Measurements from ENCODE around the gene DMRTC2.

DMRTC2 gene

GRCh38 chr19:41844601-41845000 is 241 bp upstream of the DMRTC2 start, which contains the start of gene LYPD4:
TSS of gene LYPD4 (minus strand) at chr19:41844683. CDS start at chr19:41839285, 5,398 bp downstream.
- no peak within 1 kb of the TSS for H3K4me3 ChIP-seq (ENCODE audit: low read depth in 1 of 5, low read length in 5 of 5)
- peaks cover 0 to 11% (median 3%) of the 10 kb centered on the region in 5 donors for H3K27me3 ChIP-seq (ENCODE audit: control insufficient read depth in 5 of 5, insufficient read depth in 4 of 5, low read length in 5 of 5)
- no peaks in the 10 kb centered on the region for H3K9me3 ChIP-seq (ENCODE audit: control insufficient read depth in 5 of 5, low read length in 5 of 5)
- no peaks in the 10 kb centered on the region for H3K36me3 ChIP-seq (ENCODE audit: control insufficient read depth in 5 of 5, insufficient read depth in 5 of 5, low read length in 5 of 5)
- no peaks in the 10 kb centered on the region for H3K4me1 ChIP-seq (ENCODE audit: control insufficient read depth in 5 of 5, insufficient read depth in 5 of 5, low read length in 5 of 5)
- H3K27ac ChIP-seq (ENCODE audit: low read depth, low read length) = no peak within 1 kb of the TSS
- H3K9ac ChIP-seq (ENCODE audit: low read length in 5 of 5) = no peak within 1 kb of the TSS

- H3K9ac ChIP-seq (ENCODE audit: low read length in 5 of 5) = no peak overlapping the region
- no peaks in the 10 kb centered on the region for H3K9me3 ChIP-seq (ENCODE audit: control insufficient read depth in 5 of 5, low read length in 5 of 5)
- no peaks in the 10 kb centered on the region for H3K36me3 ChIP-seq (ENCODE audit: control insufficient read depth in 5 of 5, insufficient read depth in 5 of 5, low read length in 5 of 5)
- no peaks in the 10 kb centered on the region for H3K4me1 ChIP-seq (ENCODE audit: control insufficient read depth in 5 of 5, insufficient read depth in 5 of 5, low read length in 5 of 5)
- no peak overlapping the region for H3K27ac ChIP-seq (ENCODE audit: low read depth, low read length)
- H3K27me3 ChIP-seq (ENCODE audit: control insufficient read depth in 5 of 5, insufficient read depth in 4 of 5, low read length in 5 of 5) = peaks cover 0 to 9% (median 3%) of the 10 kb centered on the region in 5 donors
- H3K4me3 ChIP-seq (ENCODE audit: low read depth in 1 of 5, low read length in 5 of 5) = no peak overlapping the region
These were observed 279 bp downstream of the DMRTC2 start for GRCh38 chr19:41845051-41845590.

GRCh38 chr19:41847351-41848105 is 2.7 kb downstream of the DMRTC2 start:
- peaks cover 0 to 9% (median 5%) of the 10 kb centered on the region in 5 donors for H3K27me3 ChIP-seq (ENCODE audit: control insufficient read depth in 5 of 5, insufficient read depth in 4 of 5, low read length in 5 of 5)
- no peaks in the 10 kb centered on the region for H3K9me3 ChIP-seq (ENCODE audit: control insufficient read depth in 5 of 5, low read length in 5 of 5)
- H3K4me3 ChIP-seq (ENCODE audit: low read depth in 1 of 5, low read length in 5 of 5) = no peak overlapping the region
- H3K4me1 ChIP-seq (ENCODE audit: control insufficient read depth in 5 of 5, insufficient read depth in 5 of 5, low read length in 5 of 5) = no peaks in the 10 kb centered on the region
- no peak overlapping the region for H3K9ac ChIP-seq (ENCODE audit: low read length in 5 of 5)
- no peak overlapping the region for H3K27ac ChIP-seq (ENCODE audit: low read depth, low read length)
- no peaks in the 10 kb centered on the region for H3K36me3 ChIP-seq (ENCODE audit: control insufficient read depth in 5 of 5, insufficient read depth in 5 of 5, low read length in 5 of 5)

- H3K9ac ChIP-seq (ENCODE audit: low read length in 5 of 5) = no peak overlapping the region
- H3K27me3 ChIP-seq (ENCODE audit: control insufficient read depth in 5 of 5, insufficient read depth in 4 of 5, low read length in 5 of 5) = peaks cover 0 to 9% (median 5%) of the 10 kb centered on the region in 5 donors
- H3K36me3 ChIP-seq (ENCODE audit: control insufficient read depth in 5 of 5, insufficient read depth in 5 of 5, low read length in 5 of 5) = no peaks in the 10 kb centered on the region
- H3K27ac ChIP-seq (ENCODE audit: low read depth, low read length) = no peak overlapping the region
- no peak overlapping the region for H3K4me3 ChIP-seq (ENCODE audit: low read depth in 1 of 5, low read length in 5 of 5)
- H3K4me1 ChIP-seq (ENCODE audit: control insufficient read depth in 5 of 5, insufficient read depth in 5 of 5, low read length in 5 of 5) = no peaks in the 10 kb centered on the region
- no peaks in the 10 kb centered on the region for H3K9me3 ChIP-seq (ENCODE audit: control insufficient read depth in 5 of 5, low read length in 5 of 5)
These were observed 3.8 kb downstream of the DMRTC2 start for GRCh38 chr19:41848666-41849065.

DNA sequence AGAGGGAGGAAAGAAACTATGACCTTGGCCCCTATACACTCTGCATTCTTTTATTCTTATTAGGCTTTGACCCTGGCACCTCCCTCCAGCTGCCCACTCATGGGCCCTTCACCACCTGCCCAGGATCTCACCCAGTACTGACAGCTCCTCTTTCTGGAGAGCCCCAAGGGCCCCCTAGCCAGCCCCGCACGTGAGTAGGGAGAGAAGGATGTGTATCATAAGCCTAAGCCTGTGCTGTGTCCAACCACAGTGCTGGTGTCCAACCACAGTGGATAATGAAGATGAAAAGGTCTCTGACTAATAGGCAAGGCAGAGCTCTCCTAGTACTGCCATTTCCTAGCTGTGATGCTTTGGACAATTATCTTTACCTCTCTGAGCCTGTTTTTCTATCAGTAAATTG is 4.2 kb downstream of the DMRTC2 start:
- Histone ChIP-seq H3K9ac (ENCODE audit: low read length in 5 of 5) (no peak overlapping the region), H3K9me3 (ENCODE audit: control insufficient read depth in 5 of 5, low read length in 5 of 5) (no peaks in the 10 kb centered on the region), H3K36me3 (ENCODE audit: control insufficient read depth in 5 of 5, insufficient read depth in 5 of 5, low read length in 5 of 5) (no peaks in the 10 kb centered on the region), H3K4me3 (ENCODE audit: low read depth in 1 of 5, low read length in 5 of 5) (no peak overlapping the region), H3K4me1 (ENCODE audit: control insufficient read depth in 5 of 5, insufficient read depth in 5 of 5, low read length in 5 of 5) (no peaks in the 10 kb centered on the region), H3K27me3 (ENCODE audit: control insufficient read depth in 5 of 5, insufficient read depth in 4 of 5, low read length in 5 of 5) (peaks cover 0 to 9% (median 5%) of the 10 kb centered on the region in 5 donors), H3K27ac (ENCODE audit: low read depth, low read length) (no peak overlapping the region)

DNA sequence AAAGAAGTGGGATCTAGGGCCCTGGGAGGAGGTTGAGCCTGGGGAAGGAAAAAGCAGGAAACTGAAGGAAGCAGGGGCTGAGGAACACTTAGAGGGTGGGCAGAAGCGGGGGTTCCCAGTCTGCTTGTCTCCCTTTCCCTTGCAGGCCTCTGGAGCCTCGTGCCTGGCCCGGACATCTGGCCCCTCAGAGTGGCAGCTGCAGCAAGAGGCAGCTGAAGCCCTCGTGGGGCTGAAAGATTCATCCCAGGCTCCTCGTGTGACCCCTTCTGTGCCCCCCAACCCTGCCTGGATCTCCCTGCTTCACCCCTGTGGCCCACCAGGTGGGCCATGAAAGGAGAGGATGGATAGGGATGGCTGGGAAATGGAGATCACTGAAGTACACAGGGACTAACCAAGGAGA is 5.5 kb downstream of the DMRTC2 start:
- Histone ChIP-seq H3K4me1 (ENCODE audit: control insufficient read depth in 5 of 5, insufficient read depth in 5 of 5, low read length in 5 of 5) (no peaks in the 10 kb centered on the region), H3K27me3 (ENCODE audit: control insufficient read depth in 5 of 5, insufficient read depth in 4 of 5, low read length in 5 of 5) (peaks cover 0 to 9% (median 5%) of the 10 kb centered on the region in 5 donors), H3K9ac (ENCODE audit: low read length in 5 of 5) (no peak overlapping the region), H3K9me3 (ENCODE audit: control insufficient read depth in 5 of 5, low read length in 5 of 5) (no peaks in the 10 kb centered on the region), H3K4me3 (ENCODE audit: low read depth in 1 of 5, low read length in 5 of 5) (no peak overlapping the region), H3K27ac (ENCODE audit: low read depth, low read length) (no peak overlapping the region), H3K36me3 (ENCODE audit: control insufficient read depth in 5 of 5, insufficient read depth in 5 of 5, low read length in 5 of 5) (no peaks in the 10 kb centered on the region)

GRCh38 chr19:41851456-41851855 is 6.6 kb downstream of the DMRTC2 start:
- Histone ChIP-seq H3K27me3 (ENCODE audit: control insufficient read depth in 5 of 5, insufficient read depth in 4 of 5, low read length in 5 of 5) (peaks cover 0 to 9% (median 5%) of the 10 kb centered on the region in 5 donors), H3K4me3 (ENCODE audit: low read depth in 1 of 5, low read length in 5 of 5) (no peak overlapping the region), H3K4me1 (ENCODE audit: control insufficient read depth in 5 of 5, insufficient read depth in 5 of 5, low read length in 5 of 5) (no peaks in the 10 kb centered on the region), H3K36me3 (ENCODE audit: control insufficient read depth in 5 of 5, insufficient read depth in 5 of 5, low read length in 5 of 5) (no peaks in the 10 kb centered on the region), H3K9me3 (ENCODE audit: control insufficient read depth in 5 of 5, low read length in 5 of 5) (no peaks in the 10 kb centered on the region), H3K9ac (ENCODE audit: low read length in 5 of 5) (no peak overlapping the region), H3K27ac (ENCODE audit: low read depth, low read length) (no peak overlapping the region)

- Histone ChIP-seq H3K27ac (ENCODE audit: low read depth, low read length) (no peak overlapping the region), H3K4me1 (ENCODE audit: control insufficient read depth in 5 of 5, insufficient read depth in 5 of 5, low read length in 5 of 5) (no peaks in the 10 kb centered on the region), H3K36me3 (ENCODE audit: control insufficient read depth in 5 of 5, insufficient read depth in 5 of 5, low read length in 5 of 5) (no peaks in the 10 kb centered on the region), H3K9me3 (ENCODE audit: control insufficient read depth in 5 of 5, low read length in 5 of 5) (no peaks in the 10 kb centered on the region), H3K27me3 (ENCODE audit: control insufficient read depth in 5 of 5, insufficient read depth in 4 of 5, low read length in 5 of 5) (peaks cover 0 to 8% (median 5%) of the 10 kb centered on the region in 5 donors), H3K4me3 (ENCODE audit: low read depth in 1 of 5, low read length in 5 of 5) (no peak overlapping the region), H3K9ac (ENCODE audit: low read length in 5 of 5) (no peak overlapping the region)
These were observed 8.5 kb downstream of the DMRTC2 start for GRCh38 chr19:41853344-41853743.

- Histone ChIP-seq H3K9me3 (ENCODE audit: control insufficient read depth in 5 of 5, low read length in 5 of 5) (no peaks in the 10 kb centered on the region), H3K4me3 (ENCODE audit: low read depth in 1 of 5, low read length in 5 of 5) (no peak overlapping the region), H3K4me1 (ENCODE audit: control insufficient read depth in 5 of 5, insufficient read depth in 5 of 5, low read length in 5 of 5) (no peaks in the 10 kb centered on the region), H3K9ac (ENCODE audit: low read length in 5 of 5) (peak overlapping the region in 1 of 5 donors; percentile 14), H3K27me3 (ENCODE audit: control insufficient read depth in 5 of 5, insufficient read depth in 4 of 5, low read length in 5 of 5) (peaks cover 0 to 8% (median 5%) of the 10 kb centered on the region in 5 donors), H3K27ac (ENCODE audit: low read depth, low read length) (no peak overlapping the region), H3K36me3 (ENCODE audit: control insufficient read depth in 5 of 5, insufficient read depth in 5 of 5, low read length in 5 of 5) (no peaks in the 10 kb centered on the region)
These were observed 8.9 kb downstream of the DMRTC2 start for GRCh38 chr19:41853768-41854167.

DNA sequence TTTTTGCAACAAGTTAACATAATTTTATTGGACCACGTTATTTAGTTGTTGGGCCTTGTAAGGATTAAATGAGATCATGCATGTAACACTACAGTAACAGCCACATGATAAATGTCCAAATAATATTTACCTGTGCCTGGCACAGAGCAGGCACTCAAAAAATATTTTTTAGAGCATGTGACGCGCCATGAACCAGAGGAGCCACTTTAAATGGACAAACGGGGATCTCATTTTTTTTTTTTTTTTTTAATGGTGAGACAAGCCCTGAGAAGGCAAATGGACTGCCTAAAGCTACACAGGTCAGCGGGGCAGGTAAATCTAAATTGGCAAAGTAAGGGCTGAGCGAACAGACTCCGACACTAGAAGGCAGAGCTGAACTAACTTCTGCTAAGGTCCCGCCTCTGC is 14.4 kb downstream of the DMRTC2 start:
- H3K4me1 ChIP-seq (ENCODE audit: control insufficient read depth in 5 of 5, insufficient read depth in 5 of 5, low read length in 5 of 5) = peaks cover 14 to 40% (median 37%) of the 10 kb centered on the region in 5 donors
- H3K27me3 ChIP-seq (ENCODE audit: control insufficient read depth in 5 of 5, insufficient read depth in 4 of 5, low read length in 5 of 5) = peaks cover 0 to 3% (median 0%) of the 10 kb centered on the region in 5 donors
- peaks cover 0 to 31% (median 27%) of the 10 kb centered on the region in 5 donors for H3K36me3 ChIP-seq (ENCODE audit: control insufficient read depth in 5 of 5, insufficient read depth in 5 of 5, low read length in 5 of 5)
- H3K9me3 ChIP-seq (ENCODE audit: control insufficient read depth in 5 of 5, low read length in 5 of 5) = no peaks in the 10 kb centered on the region
- H3K27ac ChIP-seq (ENCODE audit: low read depth, low read length) = peak overlapping the region; percentile 18
- peak overlapping the region; percentile 48 to 95 (median 68) for H3K9ac ChIP-seq (ENCODE audit: low read length in 5 of 5)
- peak overlapping the region; percentile 52 to 98 (median 82) for H3K4me3 ChIP-seq (ENCODE audit: low read depth in 1 of 5, low read length in 5 of 5)

Data from subcutaneous abdominal adipose tissue (tissue), 5 donors.